ENCODE data around the gene ATP2A3. TPM values are rescaled to one million over a fixed set of nuclear protein-coding genes. Genes with fewer than 3 reads are reported as not detected.
A peak's percentile ranks its signal among the peaks of the same experiment; 100 is the strongest.

The ATP2A3 gene
- total and polyA plus RNA-seq, 10 donors: 103 to 240 (median 194) TPM

- Histone ChIP-seq H3K4me3 (no peak overlapping the region), H3K36me3 (peaks cover 0 to 34% (median 16%) of the 10 kb centered on the region in 6 donors), H3K27me3 (replicated peaks in 1 of 7) (no peaks in the 10 kb centered on the region), H3K9me3 (no peaks in the 10 kb centered on the region), H3K4me1 (peaks cover 7 to 48% (median 19%) of the 10 kb centered on the region in 6 donors), H3K27ac (no peak overlapping the region)
- no peak for DNase-seq
- intact Hi-C loops (cut with DNase I; ENCODE audit: low total_unique reads): no loop called here
- 83 to 91% (median 91%) methylated on average over 11 to 27 of the region's 27 CpGs for WGBS, 5 donors
- TF ChIP-seq CTCF (IDR thresholded peaks at IDR 0.05 in 8 of 11, conservative IDR thresholded peaks at IDR 0.05 in 3 of 11) (no peak), POLR2A (IDR thresholded peaks at IDR 0.05) (no peak), POLR2AphosphoS5 (IDR thresholded peaks at IDR 0.05) (peak in 2 of 3 donors; percentile 22 to 68)
These were observed 42.5 kb downstream of the ATP2A3 start for GRCh38 chr17:3921502-3922319.

GRCh38 chr17:3921006-3921405, 43.2 kb downstream of the ATP2A3 start:
- H3K9me3 ChIP-seq: no peaks in the 10 kb centered on the region
- peaks cover 15 to 55% (median 26%) of the 10 kb centered on the region in 6 donors for H3K4me1 ChIP-seq
- DNase-seq: no peak
- no peak overlapping the region for H3K27ac ChIP-seq
- no peaks in the 10 kb centered on the region for H3K27me3 ChIP-seq (replicated peaks in 1 of 7)
- intact Hi-C loops (cut with DNase I; ENCODE audit: low total_unique reads): no loop called here
- TF ChIP-seq POLR2AphosphoS5 (IDR thresholded peaks at IDR 0.05): no peak
- H3K36me3 ChIP-seq: peaks cover 0 to 27% (median 15%) of the 10 kb centered on the region in 6 donors
- 71 to 79% (median 76%) methylated on average over 16 of the region's 16 CpGs for WGBS, 5 donors
- H3K4me3 ChIP-seq: no peak overlapping the region

- peak overlapping the region in 4 of 8 donors; percentile 28 to 96 (median 36) for H3K27ac ChIP-seq
- intact Hi-C loops (cut with DNase I; ENCODE audit: low total_unique reads): no loop called here
These were observed 45.1 kb downstream of the ATP2A3 start for GRCh38 chr17:3919123-3919624.

GRCh38 chr17:3918372-3919122, 45.7 kb downstream of the ATP2A3 start:
- H3K27me3 ChIP-seq (replicated peaks in 1 of 7): no peaks in the 10 kb centered on the region
- no peak overlapping the region for H3K4me3 ChIP-seq
- H3K4me1 ChIP-seq: peaks cover 25 to 73% (median 50%) of the 10 kb centered on the region in 6 donors
- no peak for DNase-seq
- 62 to 82% (median 70%) methylated on average over 5 to 8 of the region's 8 CpGs for whole genome bisulfite sequencing, 5 donors
- TF ChIP-seq CTCF (IDR thresholded peaks at IDR 0.05 in 8 of 11, conservative IDR thresholded peaks at IDR 0.05 in 3 of 11): no peak
- no peak for TF ChIP-seq POLR2AphosphoS5 (IDR thresholded peaks at IDR 0.05)
- TF ChIP-seq POLR2A (IDR thresholded peaks at IDR 0.05): no peak
- H3K36me3 ChIP-seq: peaks cover 0 to 2% (median 0%) of the 10 kb centered on the region in 6 donors
- no peaks in the 10 kb centered on the region for H3K9me3 ChIP-seq
- intact Hi-C loops (cut with DNase I; ENCODE audit: low total_unique reads): no loop called here
- H3K27ac ChIP-seq: peak overlapping the region in 4 of 8 donors; percentile 28 to 96 (median 36)

More at GRCh38 chr17:3919123-3919624, 45.1 kb downstream of the ATP2A3 start:
- no peak for DNase-seq
- Histone ChIP-seq H3K36me3 (peaks cover 0 to 8% (median 3%) of the 10 kb centered on the region in 6 donors), H3K9me3 (no peaks in the 10 kb centered on the region), H3K4me1 (peaks cover 19 to 66% (median 44%) of the 10 kb centered on the region in 6 donors), H3K27me3 (replicated peaks in 1 of 7) (no peaks in the 10 kb centered on the region), H3K4me3 (no peak overlapping the region)
- WGBS, 5 donors: 87 to 94% (median 89%) methylated on average over 10 to 22 of the region's 22 CpGs
- TF ChIP-seq CTCF (IDR thresholded peaks at IDR 0.05 in 8 of 11, conservative IDR thresholded peaks at IDR 0.05 in 3 of 11): no peak
